ENCODE data around the gene GARIN5B. TPM values are rescaled to one million over a fixed set of nuclear protein-coding genes. Genes with fewer than 3 reads are reported as not detected.
A peak's percentile ranks its signal among the peaks of the same experiment; 100 is the strongest.

Gene GARIN5B
- total RNA-seq, 2 donors from 2014 or later: not detected

DNA sequence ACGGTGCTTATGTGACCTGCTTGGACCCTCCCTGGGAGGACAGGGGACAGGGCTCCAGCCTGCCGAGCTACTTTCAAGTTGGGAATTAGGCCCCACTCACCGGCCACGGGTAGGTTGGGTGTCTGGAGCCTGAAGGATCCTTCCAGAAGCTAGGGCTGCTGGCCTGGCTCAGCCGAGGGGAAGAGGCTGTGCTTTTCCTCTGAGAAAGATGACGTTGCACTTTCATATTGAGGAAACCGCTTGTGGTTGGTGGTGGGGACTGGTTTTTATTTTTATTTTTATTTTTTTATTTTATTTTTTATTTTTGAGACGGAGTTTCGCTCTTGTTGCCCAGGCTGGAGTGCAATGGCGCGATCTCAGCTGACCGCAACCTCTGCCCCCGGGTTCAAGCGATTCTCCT, 37.9 kb downstream of the GARIN5B start, which contains the start of gene TMEM150B:
Gene TMEM150B (minus strand): TSS at position 170 of the 400 bp plus-strand sequence. CDS start 4,305 bp downstream, outside the sequence.
- Histone ChIP-seq H3K9ac (ENCODE audit: low read depth in 2 of 2, low read length in 2 of 2) (no peak within 1 kb of the TSS), H3K27me3 (no peaks in the 10 kb centered on the region), H3K4me1 (no peaks in the 10 kb centered on the region), H3K36me3 (no peaks in the 10 kb centered on the region), H3K9me3 (no peaks in the 10 kb centered on the region), H3K4me3 (no peak within 1 kb of the TSS), H3K27ac (no peak within 1 kb of the TSS)
- no peak for DNase-seq
- TF ChIP-seq, protein P1, sequence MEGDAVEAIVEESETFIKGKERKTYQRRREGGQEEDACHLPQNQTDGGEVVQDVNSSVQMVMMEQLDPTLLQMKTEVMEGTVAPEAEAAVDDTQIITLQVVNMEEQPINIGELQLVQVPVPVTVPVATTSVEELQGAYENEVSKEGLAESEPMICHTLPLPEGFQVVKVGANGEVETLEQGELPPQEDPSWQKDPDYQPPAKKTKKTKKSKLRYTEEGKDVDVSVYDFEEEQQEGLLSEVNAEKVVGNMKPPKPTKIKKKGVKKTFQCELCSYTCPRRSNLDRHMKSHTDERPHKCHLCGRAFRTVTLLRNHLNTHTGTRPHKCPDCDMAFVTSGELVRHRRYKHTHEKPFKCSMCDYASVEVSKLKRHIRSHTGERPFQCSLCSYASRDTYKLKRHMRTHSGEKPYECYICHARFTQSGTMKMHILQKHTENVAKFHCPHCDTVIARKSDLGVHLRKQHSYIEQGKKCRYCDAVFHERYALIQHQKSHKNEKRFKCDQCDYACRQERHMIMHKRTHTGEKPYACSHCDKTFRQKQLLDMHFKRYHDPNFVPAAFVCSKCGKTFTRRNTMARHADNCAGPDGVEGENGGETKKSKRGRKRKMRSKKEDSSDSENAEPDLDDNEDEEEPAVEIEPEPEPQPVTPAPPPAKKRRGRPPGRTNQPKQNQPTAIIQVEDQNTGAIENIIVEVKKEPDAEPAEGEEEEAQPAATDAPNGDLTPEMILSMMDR (IDR thresholded peaks at IDR 0.05): no peak
- intact Hi-C loops (cut with DNase I): no loop called here

DNA sequence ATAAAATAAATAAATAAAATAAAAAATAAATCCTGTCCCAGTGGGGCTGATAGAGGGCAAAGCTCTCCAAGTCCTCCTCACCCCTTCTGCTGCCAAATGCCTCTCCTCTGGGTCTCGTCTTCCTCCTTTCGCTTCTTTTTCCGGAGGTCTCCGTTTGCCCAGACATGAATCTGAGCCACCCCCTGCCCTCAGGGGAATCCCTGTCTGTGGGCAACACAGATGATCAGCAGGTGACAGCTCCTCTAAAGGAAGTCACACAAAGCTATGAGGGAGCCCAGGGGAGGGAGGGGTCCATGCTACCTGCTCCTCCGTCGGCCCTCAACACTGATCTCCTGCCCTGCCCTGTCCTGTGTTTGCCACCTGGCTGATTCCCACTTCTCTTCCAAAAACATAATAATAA, 38.4 kb downstream of the GARIN5B start:
- H3K4me1 ChIP-seq: no peaks in the 10 kb centered on the region
- no peak overlapping the region for H3K27ac ChIP-seq
- no peaks in the 10 kb centered on the region for H3K36me3 ChIP-seq
- no peak for DNase-seq
- no peak overlapping the region for H3K9ac ChIP-seq (ENCODE audit: low read depth in 2 of 2, low read length in 2 of 2)
- TF ChIP-seq, protein P1 (IDR thresholded peaks at IDR 0.05): no peak
- no peaks in the 10 kb centered on the region for H3K9me3 ChIP-seq
- H3K27me3 ChIP-seq: no peaks in the 10 kb centered on the region
- no peak overlapping the region for H3K4me3 ChIP-seq
- intact Hi-C loops (cut with DNase I): no loop called here

DNA sequence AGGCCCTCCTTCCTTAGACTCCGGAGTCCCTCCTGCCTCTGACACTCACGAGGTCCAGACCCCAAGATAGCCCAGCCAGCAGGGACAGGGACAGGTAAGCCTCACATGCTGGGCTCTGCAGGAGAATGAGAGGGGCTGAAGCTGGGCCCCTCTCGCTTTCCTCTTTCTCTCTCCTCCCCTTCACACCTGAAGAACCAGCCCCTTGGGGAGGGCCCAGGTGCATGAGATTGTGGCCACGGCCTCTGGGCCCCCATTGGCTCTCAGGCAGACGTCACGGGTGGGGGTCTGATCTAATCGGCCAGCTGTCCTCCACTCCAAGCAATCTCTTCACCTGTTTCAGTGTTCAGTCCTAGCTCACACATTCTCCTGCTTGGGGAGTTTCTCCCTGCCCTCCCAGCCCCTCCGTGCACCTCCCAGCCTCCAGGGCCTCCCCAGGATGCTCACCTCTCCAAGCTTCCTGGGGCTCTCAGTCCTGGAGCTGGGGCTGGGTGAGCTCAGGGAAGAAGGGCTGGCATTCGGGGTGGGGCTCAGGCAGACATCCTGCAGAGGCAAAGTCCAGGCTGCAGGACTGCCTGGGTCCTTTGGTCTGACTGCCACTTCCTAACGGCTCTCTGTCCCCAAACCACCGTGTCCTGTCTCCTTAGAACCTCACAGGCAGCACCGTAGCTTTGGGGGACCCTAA, 40.7 kb downstream of the GARIN5B start:
- no peaks in the 10 kb centered on the region for H3K27me3 ChIP-seq
- H3K9ac ChIP-seq (ENCODE audit: low read depth in 2 of 2, low read length in 2 of 2): peak overlapping the region; percentile 39 to 50
- intact Hi-C loops (cut with DNase I): no loop called here
- H3K27ac ChIP-seq: peak overlapping the region; percentile 52
- DNase-seq: peak; percentile 68
- TF ChIP-seq, protein P1 (IDR thresholded peaks at IDR 0.05): no peak
- no peaks in the 10 kb centered on the region for H3K4me1 ChIP-seq
- H3K4me3 ChIP-seq: peak overlapping the region; percentile 10
- H3K36me3 ChIP-seq: no peaks in the 10 kb centered on the region
- no peaks in the 10 kb centered on the region for H3K9me3 ChIP-seq

DNA sequence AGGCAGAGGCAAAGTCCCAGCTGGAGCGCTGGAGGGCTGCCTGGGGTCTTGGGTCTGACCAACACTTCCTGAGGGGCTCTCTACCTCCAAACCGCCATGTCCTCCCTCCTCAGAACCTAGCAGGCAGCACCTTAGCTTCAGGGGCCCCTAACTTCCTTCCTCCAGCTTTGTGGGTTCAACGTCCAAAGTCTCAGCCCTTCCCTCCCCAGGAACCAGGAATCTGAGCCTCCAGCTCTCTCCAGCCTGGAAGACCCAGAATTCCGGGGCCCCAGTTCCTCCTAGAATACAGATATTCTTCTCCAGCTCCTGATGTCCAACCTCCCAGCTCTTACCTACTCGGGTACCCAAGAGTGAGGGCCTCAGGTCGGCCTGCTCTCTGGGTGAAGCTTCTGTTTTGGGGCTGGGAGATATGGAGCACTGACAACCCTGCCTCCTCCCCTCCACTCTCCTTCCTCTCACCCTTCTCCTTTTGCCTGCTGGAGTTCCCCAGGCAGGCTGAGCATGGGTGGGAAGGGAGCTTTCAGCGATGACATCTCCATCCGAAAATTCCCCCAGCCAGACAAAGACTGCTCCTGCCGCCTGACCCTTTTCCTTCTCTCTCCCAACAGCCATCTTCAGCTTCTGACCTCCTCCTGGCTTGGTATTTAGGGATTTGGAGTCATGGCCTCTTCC, 41.5 kb downstream of the GARIN5B start:
- DNase-seq: peak; percentile 41
- Histone ChIP-seq H3K27me3 (no peaks in the 10 kb centered on the region), H3K9ac (ENCODE audit: low read depth in 2 of 2, low read length in 2 of 2) (peak overlapping the region; percentile 39 to 50), H3K27ac (peak overlapping the region; percentile 52), H3K4me3 (peak overlapping the region; percentile 10), H3K36me3 (no peaks in the 10 kb centered on the region), H3K4me1 (no peaks in the 10 kb centered on the region), H3K9me3 (no peaks in the 10 kb centered on the region)
- TF ChIP-seq, protein P1 (IDR thresholded peaks at IDR 0.05): no peak
- intact Hi-C loops (cut with DNase I): no loop called here

- Histone ChIP-seq H3K9ac (ENCODE audit: low read depth in 2 of 2, low read length in 2 of 2) (peak overlapping the region in 1 of 2 donors; percentile 50), H3K4me1 (no peaks in the 10 kb centered on the region), H3K36me3 (no peaks in the 10 kb centered on the region), H3K27me3 (no peaks in the 10 kb centered on the region), H3K9me3 (no peaks in the 10 kb centered on the region), H3K27ac (no peak overlapping the region), H3K4me3 (no peak overlapping the region)
- TF ChIP-seq, protein P1 (IDR thresholded peaks at IDR 0.05): no peak
- intact Hi-C loops (cut with DNase I): no loop called here
- no peak for DNase-seq
Measured at GRCh38 chr19:55320844-55321419, 42.1 kb downstream of the GARIN5B start.

Data from colonic mucosa (tissue), 4 donors.